Activated CD4-positive, CD25-positive, alpha-beta regulatory T cell (primary cell): Measurements from ENCODE around the gene ZFPL1.
A peak's percentile ranks its signal among the peaks of the same experiment; 100 is the strongest.

Experiments
- DNase-seq, 4 experiments: peaks; one replicate each; lab custom pipeline; 2025; lab: John Stamatoyannopoulos, UW

The ZFPL1 gene

GRCh38 chr11:65083834-65084597 lies at the start of gene ZFPL1, which contains the start of gene CDCA5:
Gene ZFPL1 (plus strand): TSS chr11:65084222. CDS start chr11:65084699, 477 bp downstream.
Gene CDCA5 (minus strand): TSS chr11:65084040. CDS start chr11:65083978, 62 bp downstream.
- peak; percentile 88 to 96 (median 92) for DNase-seq

- no peak for DNase-seq
These were observed 49.6 kb upstream of the ZFPL1 start for GRCh38 chr11:65034423-65034822.

GRCh38 chr11:65035579-65035978 lies 48.4 kb upstream of the ZFPL1 start:
- no peak for DNase-seq

- DNase-seq = no peak
These were observed 47.1 kb upstream of the ZFPL1 start for GRCh38 chr11:65036931-65037330.

GRCh38 chr11:65040520-65040846 lies 43.5 kb upstream of the ZFPL1 start:
- DNase-seq = no peak

GRCh38 chr11:65040847-65041622 lies 43.0 kb upstream of the ZFPL1 start, which contains the start of gene SAC3D1:
Gene SAC3D1 (plus strand): TSS chr11:65041210. CDS start chr11:65041293, 83 bp downstream.
- peak; percentile 69 to 77 (median 72) for DNase-seq

- no peak for DNase-seq
These were observed 41.1 kb upstream of the ZFPL1 start for GRCh38 chr11:65042891-65043290.

- no peak for DNase-seq
These were observed 40.0 kb upstream of the ZFPL1 start for GRCh38 chr11:65043881-65044501.

GRCh38 chr11:65045061-65045460 lies 39.0 kb upstream of the ZFPL1 start:
- no peak for DNase-seq

GRCh38 chr11:65045728-65046127 lies 38.3 kb upstream of the ZFPL1 start:
- DNase-seq = no peak

GRCh38 chr11:65047581-65048422 lies 36.2 kb upstream of the ZFPL1 start:
- DNase-seq = peak in 1 of 4 experiments; percentile 18

GRCh38 chr11:65051398-65051858 lies 32.6 kb upstream of the ZFPL1 start:
- DNase-seq = no peak

GRCh38 chr11:65053827-65054508 lies 30.1 kb upstream of the ZFPL1 start:
- DNase-seq = peak in 1 of 4 experiments; percentile 17

- DNase-seq = no peak
These were observed 28.5 kb upstream of the ZFPL1 start for GRCh38 chr11:65055538-65055937.

GRCh38 chr11:65056999-65057398 lies 27.0 kb upstream of the ZFPL1 start:
- DNase-seq = no peak

GRCh38 chr11:65057526-65057925 lies 26.5 kb upstream of the ZFPL1 start:
- DNase-seq = no peak

GRCh38 chr11:65058012-65058411 lies 26.0 kb upstream of the ZFPL1 start:
- DNase-seq = no peak

- no peak for DNase-seq
These were observed 25.5 kb upstream of the ZFPL1 start, which contains the start of gene NAALADL1 for GRCh38 chr11:65058419-65059054. Gene NAALADL1 (minus strand): TSS chr11:65058553. CDS start chr11:65058521, 32 bp downstream.

- DNase-seq = no peak
These were observed 24.5 kb upstream of the ZFPL1 start for GRCh38 chr11:65059523-65059922.
